NCI-H460 (cell line): ENCODE measurements around the gene SLC12A3. TPM values are rescaled to one million over a fixed set of nuclear protein-coding genes. Genes with fewer than 3 reads are reported as not detected.

Experiments
- DNase-seq: peaks from one replicate; pipeline ENCODE4 v3.0.0-alpha.2; 2016; ENCODE audit warnings: low read depth; ENCODE audit errors: extremely low read depth
- total RNA-seq: library from RNA; depleted of rRNA; stranded (reverse); fragments of >200 nt; shearing (Covaris generic); gene quantifications from 2 replicates; pipeline ENCODE4 v1.2.3, GENCODE V29; 2014

The SLC12A3 gene
- total RNA-seq, 1 experiment from 2014 or later, result not detected

DNA sequence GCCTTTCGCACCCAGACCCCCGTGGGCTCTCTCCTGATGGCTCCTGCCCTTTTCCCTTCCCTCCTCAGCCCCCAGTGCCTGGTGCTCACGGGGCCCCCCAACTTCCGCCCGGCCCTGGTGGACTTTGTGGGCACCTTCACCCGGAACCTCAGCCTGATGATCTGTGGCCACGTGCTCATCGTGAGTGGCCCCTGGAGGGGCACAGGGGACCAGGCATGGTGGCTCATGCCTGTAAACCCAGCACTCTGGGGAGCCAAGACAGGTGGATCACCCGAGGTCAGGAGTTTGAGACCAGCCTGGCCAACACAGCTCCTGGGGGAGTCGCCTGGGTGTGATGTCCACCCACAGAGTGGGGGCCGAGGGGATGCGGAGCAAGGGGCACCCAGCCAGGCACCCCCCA lies 21.3 kb downstream of the SLC12A3 start:
- no peak for DNase-seq

DNA sequence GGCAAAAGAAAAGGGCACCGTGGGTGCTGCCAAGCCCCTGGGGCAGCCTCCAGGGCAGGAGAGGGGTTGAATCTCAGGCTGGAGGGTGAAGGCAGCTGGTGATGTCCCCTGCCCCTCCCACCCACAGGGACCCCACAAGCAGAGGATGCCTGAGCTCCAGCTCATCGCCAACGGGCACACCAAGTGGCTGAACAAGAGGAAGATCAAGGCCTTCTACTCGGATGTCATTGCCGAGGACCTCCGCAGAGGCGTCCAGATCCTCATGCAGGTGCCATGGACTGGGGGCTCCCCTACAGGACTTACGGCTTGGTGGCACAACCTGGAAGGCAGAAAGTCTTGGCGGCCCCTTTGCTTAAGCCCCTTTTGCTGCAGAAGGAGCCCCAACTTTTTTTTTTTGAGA lies 21.8 kb downstream of the SLC12A3 start:
- DNase-seq, result no peak

DNA sequence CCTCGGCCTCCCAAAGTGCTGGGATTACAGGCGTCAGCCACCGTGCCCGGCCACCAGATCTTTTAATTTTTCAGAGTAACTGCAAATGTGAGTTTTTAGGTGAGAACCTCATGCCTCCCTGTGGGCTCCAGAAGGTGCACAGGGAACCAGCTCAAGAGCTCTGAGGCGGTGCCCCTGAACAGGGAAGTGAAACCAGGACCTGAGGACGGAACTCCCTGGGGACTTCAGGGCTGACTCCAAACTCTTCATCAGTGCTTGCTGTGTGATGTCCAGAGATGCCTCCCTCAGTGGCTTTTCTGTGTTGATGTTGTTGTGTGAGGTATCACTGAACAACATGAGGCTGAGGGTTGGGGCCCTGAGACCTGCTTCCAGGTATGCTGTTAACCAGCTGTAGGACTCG lies 23.8 kb downstream of the SLC12A3 start:
- no peak for DNase-seq

DNA sequence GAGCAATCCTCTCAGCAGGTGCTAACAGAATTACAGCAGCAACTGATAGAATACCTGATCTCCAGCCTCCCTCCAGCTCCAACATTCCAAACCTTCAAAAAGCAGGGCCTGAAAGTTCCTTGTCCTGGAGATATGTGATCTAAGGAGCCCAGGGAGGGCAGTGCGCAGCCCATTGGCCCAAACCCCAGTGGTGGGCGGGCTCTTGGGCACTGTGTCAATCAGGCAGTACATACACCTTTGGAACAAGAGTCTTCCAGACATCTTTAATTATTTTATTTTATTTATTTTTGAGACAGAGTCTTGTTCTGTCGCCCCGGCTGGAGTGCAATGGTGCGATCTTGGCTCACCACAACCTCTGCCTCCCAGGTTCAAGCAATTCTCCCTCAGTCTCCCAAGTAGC lies 24.2 kb downstream of the SLC12A3 start:
- no peak for DNase-seq

DNA sequence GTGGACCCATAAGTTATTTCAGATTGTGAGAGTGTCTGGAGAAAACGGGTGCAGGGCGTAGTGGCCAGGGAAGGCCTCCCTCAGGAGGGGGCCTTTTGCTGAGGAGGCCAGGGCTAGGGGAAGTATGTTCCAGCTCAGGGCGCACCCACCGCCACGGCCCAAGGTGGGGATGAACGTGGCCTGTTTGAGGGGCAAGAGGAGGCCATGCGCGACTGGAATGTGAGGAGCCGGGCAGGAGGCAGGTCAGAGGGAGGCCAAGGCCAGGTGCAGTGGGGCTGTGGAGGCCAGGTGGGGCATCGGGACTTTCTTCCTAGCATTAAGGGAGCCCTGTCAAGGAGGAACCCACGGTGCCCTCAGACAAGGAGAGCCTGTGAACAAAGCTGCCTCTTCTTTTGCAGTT lies 26.7 kb downstream of the SLC12A3 start:
- no peak for DNase-seq

DNA sequence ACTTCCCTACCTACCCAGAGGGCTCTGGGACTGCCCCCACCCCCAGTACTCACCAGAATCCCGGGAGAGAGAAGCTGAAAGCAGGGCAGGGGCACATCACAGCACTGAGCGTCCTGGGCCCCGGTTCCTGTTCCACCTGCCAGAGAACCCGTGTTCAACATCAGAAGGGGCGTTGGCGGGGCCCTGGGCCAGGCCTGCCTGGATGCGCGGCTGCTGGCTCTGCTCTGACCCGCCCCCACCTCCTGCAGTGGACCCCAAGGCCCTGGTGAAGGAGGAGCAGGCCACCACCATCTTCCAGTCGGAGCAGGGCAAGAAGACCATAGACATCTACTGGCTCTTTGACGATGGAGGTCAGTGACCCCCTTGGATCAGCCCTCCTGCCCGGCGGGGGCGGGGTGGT lies 27.7 kb downstream of the SLC12A3 start:
- no peak for DNase-seq

DNA sequence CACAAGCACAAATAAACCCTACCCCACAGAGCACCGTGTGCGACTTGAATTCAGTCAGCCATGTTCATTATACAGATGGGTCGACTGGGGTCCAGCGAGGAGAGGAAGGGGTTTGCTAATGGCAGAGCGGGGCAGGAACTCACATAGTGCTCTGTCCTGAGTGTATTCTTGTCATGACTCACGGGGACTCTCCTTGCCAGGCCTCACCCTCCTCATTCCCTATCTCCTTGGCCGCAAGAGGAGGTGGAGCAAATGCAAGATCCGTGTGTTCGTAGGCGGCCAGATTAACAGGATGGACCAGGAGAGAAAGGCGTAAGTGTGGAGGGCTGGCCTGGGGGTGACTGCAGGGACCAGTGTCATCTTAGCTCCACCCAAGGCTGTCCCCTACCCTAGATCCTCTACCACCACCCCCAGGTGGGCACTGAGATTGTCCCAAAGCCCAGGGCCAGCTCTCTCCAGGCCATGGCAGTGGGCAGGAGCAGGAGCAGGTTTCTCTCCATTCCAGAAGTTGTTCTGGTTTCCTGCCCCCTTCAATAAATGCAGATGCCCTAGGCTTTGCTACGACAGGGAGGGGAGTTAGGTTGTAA lies 29.4 kb downstream of the SLC12A3 start:
- no peak for DNase-seq

DNA sequence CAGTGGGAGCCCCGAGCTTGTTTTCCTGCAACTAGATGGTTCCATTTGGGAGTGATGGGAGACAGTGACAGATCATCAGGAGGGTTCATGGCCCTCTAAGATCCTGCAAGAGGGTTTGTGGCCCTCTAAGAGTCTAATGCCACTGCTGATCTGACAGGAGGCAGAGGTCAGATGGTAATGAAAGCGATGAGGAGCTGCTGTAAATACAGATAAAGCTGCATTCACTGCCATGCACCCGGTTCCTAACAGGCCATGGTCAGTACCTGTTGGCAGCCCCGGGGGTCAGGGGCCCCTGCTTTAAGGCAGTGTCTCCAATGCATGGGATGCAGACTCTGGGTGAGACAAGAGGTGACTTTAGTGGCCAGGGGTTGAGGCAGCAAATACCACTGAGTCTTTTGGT lies 30.8 kb downstream of the SLC12A3 start:
- no peak for DNase-seq

DNA sequence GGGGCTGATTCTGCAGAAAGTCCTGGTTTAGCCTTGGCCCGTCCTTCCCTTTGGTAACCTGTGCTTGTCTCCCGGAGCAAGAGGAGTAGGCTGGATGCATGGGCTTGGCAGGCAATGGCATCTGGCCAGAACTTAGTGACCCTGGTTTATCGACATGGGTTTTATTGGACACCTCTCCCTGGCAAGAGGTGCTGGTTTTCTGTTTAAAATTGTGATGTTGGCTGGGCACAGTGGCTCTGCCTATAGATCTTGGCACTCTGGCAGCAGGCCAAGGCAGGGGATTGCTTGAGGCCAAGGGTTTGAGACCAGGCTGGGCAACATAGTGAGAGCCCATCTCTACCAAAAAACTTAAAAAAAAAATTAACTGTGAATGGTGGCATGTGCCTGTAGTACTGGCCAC lies 31.2 kb downstream of the SLC12A3 start:
- no peak for DNase-seq

DNA sequence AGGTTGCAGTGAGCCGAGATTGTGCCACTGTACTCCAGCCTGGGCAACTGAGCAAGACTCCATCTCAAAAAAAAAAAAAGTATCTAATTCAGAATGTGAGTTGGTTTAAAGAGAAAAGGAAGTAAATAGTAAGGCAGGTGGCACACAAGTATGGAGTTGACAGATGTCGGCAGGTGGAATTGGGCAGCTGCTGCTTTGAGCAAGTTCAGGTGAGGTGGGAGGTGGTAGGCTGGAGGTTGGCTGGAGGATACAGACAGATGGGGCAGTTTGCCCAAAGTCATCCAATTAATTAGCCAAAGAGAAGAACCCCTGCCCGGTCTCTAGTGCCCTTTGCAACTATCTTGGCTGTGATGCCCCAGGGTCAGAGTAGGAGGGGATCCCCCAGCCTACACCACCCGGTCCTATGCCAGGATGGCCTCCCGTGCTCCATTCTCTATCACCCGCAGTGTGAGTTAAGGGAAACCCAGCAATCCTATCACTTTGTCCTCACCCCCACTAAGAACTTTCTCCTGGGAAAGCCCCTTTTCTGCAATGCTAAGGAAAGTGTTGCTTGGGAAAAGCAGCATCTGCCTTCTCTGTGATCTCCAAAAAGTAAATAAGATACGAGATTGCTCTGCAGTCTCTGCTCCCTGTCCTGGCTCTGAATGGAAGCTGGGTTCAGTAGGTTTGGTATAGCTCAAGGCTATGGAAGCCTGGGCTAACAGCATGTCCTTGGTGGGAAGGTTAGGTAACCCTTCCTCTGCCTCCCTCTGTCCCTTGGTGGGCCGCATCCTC lies 32.2 kb downstream of the SLC12A3 start:
- DNase-seq, result no peak

DNA sequence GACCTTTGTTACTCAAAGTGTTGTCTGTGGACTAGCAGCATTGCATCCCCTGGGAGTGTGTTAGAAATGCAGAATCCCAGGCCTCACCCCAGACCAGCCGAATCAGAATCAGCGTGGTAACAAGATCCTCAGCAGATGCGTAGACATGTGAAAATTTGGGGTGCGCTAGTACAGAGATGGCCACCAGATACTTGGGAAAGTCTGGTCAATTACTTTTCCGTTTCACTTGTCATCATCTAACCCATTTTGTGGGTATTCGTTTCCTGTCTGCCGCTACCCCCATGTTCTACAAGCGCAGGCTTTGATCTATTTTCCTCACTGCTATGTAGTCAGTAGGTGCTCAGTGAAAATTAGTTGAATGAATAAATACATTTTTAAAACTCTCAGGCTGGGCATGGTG lies 33.8 kb downstream of the SLC12A3 start:
- no peak for DNase-seq

DNA sequence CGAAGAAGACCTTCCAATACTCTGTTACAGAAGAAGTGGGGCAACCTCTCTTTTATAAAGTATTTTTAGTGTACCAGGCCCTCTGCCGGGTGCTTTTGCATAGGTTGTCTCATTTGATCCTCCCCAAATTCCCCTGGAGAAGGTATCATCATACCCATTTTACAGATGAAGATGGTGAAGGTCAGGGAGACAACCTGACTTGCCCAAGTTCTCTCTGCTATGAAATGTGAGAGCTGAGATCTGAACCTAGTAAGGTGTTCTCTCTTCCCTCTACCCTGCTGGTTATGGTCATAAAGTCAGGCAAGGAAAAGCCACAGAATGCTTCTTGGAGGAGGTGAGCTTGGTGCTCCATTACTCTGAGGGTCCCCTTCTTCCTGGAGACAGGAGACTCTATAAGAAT lies 38.9 kb downstream of the SLC12A3 start:
- DNase-seq, result no peak

DNA sequence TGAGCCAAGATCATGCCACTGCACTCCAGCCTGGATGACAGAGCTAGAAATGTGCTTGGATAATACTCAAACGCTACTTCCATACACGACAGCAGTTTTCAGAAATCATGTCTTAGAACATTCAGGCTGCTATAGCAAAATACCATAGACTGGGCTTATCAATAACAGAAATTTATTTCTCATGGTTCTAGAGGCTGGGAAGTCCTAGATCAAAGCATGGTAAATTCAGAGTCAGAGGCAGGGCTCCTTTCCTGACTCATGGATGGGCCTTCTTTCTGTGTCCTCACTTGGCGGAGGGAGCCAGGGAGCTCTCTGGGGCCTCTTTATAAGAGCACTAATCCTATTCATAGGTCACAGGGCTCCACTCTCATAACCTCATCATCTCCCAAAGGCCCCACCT lies 42.4 kb downstream of the SLC12A3 start:
- DNase-seq, result no peak

DNA sequence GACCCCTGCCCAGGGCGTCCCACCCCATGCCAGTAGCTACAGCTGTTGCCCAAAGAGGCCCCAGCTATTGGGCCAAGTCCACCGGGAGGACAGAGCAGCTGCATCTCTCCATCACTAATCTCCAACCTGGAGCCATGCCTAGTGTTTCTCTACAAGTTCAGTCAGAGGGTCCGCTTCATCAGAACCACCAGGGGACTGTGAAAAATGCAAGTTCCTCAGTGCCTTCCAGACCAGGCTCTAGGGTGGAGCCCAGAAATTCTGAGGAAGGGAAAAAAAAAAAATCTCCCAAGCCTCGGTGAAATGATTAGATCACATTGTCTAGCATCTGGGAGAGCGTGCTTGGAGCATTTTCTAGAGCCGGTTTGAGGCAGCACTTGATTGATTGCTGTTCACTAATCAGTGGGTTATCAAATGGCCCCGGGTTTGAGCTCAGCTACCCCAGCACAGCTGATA lies 44.5 kb downstream of the SLC12A3 start:
- DNase-seq, result no peak

DNA sequence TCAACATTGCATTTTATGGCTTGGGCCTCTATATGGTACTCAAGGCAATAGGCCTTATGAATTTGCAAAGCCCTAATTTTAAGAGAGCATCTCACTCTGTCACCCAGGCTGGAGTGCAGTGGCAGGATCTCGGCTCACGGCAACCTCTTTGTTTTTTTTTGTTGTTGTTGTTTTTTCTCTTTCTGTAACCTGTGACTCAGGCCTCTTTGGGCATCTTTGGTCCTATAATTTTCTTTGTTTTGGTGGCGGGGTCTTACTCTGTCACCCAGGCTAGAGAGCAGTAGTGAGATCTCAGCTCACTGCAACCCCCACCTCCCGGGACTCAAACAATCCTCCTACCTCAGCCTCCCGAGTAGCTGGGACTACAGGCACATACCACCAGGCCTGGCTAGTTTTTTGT lies 45.1 kb downstream of the SLC12A3 start:
- no peak for DNase-seq

DNA sequence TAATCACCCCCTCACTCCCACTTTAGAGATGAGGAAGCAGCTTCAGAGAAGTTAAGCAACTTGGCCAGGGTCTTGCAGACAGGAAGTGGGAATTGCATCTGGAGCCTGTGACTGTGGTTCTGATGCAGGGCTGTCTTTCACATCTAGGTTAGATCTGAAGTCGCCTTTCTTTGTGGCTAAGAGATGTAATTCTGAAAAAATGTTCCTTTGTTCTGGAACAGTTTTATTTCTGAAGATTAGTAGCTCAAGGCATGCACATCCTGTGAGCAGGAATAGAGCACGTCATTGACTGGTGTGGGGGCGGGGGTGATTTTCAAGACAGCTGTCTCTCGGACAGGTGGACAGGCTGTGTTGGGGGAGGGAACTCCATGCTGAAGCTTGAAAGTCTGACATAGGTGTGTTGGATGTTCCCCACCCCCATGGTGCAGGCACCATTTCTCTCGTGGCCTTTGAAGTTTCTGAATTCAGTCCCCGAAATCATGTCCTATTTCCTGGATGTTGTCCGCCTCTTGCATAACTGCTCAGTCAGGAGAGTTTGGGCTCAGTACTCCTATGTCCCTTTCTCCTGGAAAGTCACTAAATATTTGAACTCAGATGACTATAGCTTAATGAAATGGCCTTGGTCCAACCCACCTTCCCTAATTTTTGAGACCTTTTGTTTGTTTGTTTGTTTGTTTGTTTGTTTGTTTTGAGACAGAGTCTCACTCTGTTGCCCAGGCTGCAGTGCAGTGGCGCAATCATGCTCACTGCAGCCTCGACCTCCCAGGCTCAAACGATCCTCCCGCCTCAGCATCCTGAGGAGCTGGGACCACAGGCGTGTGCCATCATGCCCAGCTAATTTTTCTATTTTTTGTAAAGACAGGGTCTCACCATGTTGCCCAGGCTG lies 45.9 kb downstream of the SLC12A3 start:
- no peak for DNase-seq

DNA sequence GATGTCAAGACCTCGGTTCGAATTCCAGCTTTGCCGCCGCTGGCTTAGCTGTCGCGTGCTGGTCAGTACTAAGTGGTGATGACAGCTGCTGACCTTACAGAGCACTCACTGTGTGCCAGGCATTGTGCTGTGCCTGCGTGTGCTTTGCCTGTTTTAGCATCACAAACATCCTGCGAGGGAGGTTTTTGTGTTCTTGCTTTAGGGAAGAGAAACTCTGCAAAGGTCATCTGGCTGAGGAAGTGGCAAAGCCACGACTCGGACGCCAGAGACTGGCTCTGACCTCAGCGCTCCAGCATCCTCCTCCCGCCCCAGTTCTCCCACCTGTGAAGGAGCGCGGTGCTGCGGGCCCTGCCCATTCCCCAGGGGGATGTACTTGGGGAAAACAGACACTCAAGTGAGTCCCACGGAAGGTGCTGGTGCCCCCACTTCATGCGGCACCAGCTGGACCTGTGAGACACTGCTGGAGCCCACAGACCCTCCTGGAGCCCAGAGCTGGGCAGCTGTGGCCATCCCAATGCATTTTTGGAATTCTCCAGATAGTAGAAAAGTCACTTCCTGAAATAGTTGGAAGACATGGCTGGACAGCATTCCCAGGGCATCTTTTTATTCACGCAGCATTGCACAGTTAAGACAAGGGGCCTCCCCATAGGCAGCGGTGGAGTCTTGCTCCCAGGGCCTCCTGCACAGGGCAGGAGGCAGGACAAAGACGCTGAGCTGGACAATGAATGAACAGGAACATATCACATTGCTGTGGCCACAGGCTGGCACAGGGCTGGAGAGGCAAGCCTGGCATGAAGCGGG lies 47.0 kb downstream of the SLC12A3 start:
- DNase-seq, result no peak

DNA sequence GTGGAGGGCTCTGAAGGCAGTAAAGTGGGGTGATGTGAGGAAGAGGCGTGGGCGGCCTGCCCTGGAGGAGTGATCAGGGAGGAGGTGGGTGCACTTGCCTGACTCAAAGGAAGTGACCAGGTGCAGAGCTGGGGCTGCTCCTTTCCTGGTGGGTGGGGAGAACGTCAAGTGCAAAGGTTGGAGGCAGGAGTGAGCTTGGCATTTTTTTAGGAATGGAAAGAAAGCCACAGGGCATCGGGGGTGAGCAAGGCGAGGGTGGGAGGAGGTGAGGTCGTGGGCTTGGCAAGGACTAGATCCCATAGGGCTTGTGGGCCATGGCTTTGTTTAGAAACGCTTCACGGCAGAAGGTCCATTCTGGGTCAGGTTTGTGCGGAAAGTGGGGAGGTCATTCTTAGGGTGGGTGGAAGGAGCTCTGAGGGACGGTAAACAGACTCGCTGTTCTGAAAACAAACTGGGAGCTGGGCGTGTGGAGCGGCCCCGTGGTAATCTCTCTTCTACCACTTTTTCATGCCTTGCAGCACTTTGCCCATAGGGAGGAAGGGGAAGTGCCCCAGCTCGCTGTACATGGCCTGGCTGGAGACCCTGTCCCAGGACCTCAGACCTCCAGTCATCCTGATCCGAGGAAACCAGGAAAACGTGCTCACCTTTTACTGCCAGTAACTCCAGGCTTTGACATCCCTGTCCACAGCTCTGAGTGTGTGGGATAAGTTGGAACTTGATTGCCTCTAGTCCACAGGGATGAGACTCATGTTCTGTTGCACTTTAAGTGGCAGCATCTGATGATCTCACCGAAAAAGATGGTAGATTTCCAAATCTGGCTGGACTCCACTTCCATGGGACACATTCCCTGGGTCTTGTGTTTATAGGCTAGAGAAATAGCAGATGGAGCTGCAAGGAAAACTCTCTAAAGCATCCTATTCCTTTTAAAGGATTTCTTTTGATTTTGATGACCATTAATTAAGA lies 48.0 kb downstream of the SLC12A3 start:
- DNase-seq, result no peak

DNA sequence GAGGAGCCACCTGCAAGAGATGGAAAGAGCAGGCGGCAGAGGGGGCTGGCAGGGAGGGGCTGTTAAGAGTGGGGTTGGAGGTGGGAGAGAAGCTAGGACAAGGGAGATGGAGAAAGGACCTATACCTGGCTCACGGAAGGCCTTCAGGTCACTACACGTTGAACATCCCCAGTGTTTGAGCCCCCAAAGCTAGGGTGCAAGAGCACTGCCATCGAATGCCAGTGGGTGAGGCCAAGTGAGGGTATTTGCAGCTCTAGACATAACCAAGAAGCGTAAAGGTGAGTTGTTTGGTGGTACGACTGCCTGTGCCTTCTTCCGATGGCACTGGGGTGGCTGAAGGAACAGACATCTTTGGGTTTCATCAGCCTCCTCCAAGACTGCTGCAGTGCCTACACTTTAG lies 49.9 kb downstream of the SLC12A3 start:
- DNase-seq, result no peak
